CD4-positive, alpha-beta T cell (primary cell): ENCODE data around the gene MLLT3. TPM values are rescaled to one million over a fixed set of nuclear protein-coding genes. Genes with fewer than 3 reads are reported as not detected.

Experiments used
- ATAC-seq: fragments of 200-7000 bp; cut with Tn5 transposase; one replicate; pipeline ENCODE4 v1.10.0; 2022; ENCODE audit warnings: mild to moderate bottlenecking; ENCODE audit not compliant: poor library complexity
- CTCF ChIA-PET: fragments of 350-600 bp; sonication (Branson Sonifier 250); formaldehyde crosslinking; loops from one replicate; lab custom pipeline; 2021; ENCODE audit warnings: antibody characterized with exemption, inconsistent platforms; lab: Charles Lee
- POLR2A ChIA-PET: fragments of 350-600 bp; sonication (Branson Sonifier 250); formaldehyde crosslinking; loops from one replicate; lab custom pipeline; 2021; ENCODE audit warnings: antibody characterized with exemption, inconsistent platforms; lab: Charles Lee
- DNase-seq, 14 experiments: peaks; one replicate each; pipeline ENCODE4 v3.0.0-alpha.2; 2013 to 2020; ENCODE audit warnings: mixed read lengths in 2 of 14
- H3K27ac ChIP-seq, 2 donors: one replicate each; pipeline versions ENCODE4 v1.5.1 to v1.7.0; 2013; ENCODE audit warnings: low read length in 2 of 2, low read depth in 1 of 2, mild to moderate bottlenecking in 1 of 2
- H3K27me3 ChIP-seq, 2 experiments: 1 replicate in 1 of 2; 2 replicates in 1 of 2; pipeline versions ENCODE4 v1.6.1 to v1.7.0; 2013; ENCODE audit warnings: low read length in 2 of 2, control low read depth in 1 of 2, mild to moderate bottlenecking in 1 of 2, moderate library complexity in 1 of 2; ENCODE audit not compliant: insufficient read depth in 2 of 2, control insufficient read depth in 1 of 2
- H3K36me3 ChIP-seq: one replicate; pipeline ENCODE4 v1.6.1; 2013; ENCODE audit warnings: low read length, control low read depth; ENCODE audit not compliant: insufficient read depth
- H3K4me1 ChIP-seq: one replicate; pipeline ENCODE4 v1.6.1; 2013; ENCODE audit warnings: low read length, control low read depth; ENCODE audit not compliant: insufficient read depth
- H3K4me3 ChIP-seq: one replicate; pipeline ENCODE4 v1.5.1; 2013; ENCODE audit warnings: mild to moderate bottlenecking, low read length, moderate library complexity
- H3K9me3 ChIP-seq, 2 experiments: 1 replicate in 1 of 2; 2 replicates in 1 of 2; pipeline versions ENCODE4 v1.6.1 to v1.7.0; 2013; ENCODE audit warnings: low read length in 2 of 2, mild to moderate bottlenecking in 2 of 2, control low read depth in 1 of 2, moderate library complexity in 1 of 2; ENCODE audit not compliant: control insufficient read depth in 1 of 2, insufficient read depth in 1 of 2
- H3K27ac Mint-ChIP-seq: one replicate; pipeline ENCODE4 v1.8.0; 2020; ENCODE audit warnings: mixed read lengths
- H3K27me3 Mint-ChIP-seq: one replicate; pipeline ENCODE4 v1.8.0; 2021; ENCODE audit warnings: mixed read lengths
- H3K36me3 Mint-ChIP-seq: one replicate; pipeline ENCODE4 v1.8.0; 2021; ENCODE audit warnings: low read depth, mixed read lengths
- H3K4me1 Mint-ChIP-seq: one replicate; pipeline ENCODE4 v1.8.0; 2021; ENCODE audit warnings: low read depth, mixed read lengths
- H3K4me3 Mint-ChIP-seq: one replicate; pipeline ENCODE4 v1.8.0; 2020; ENCODE audit warnings: mild to moderate bottlenecking, mixed read lengths
- H3K9me3 Mint-ChIP-seq: one replicate; pipeline ENCODE4 v1.8.0; 2020; ENCODE audit warnings: mixed read lengths
- intact Hi-C, 2 experiments: fragments of 100-400 bp; cut with DNase I in 1 of 2; cut with micrococcal nuclease in 1 of 2; formaldehyde crosslinking; loops; one replicate each; pipeline versions ENCODE4 v1.15.1 to v1.9.0; 2023 to 2025; cut with DNase I, micrococcal nuclease
- total RNA-seq, 174 experiments: library from RNA in 2 of 174; stranded (reverse) in 2 of 174; gene quantifications; one replicate each; pipeline ENCODE4 v1.2.3 and lab custom pipeline; 2021 to 2026
- TF ChIP-seq, protein P1 (sequence below): fragments of 200-600 bp; IDR thresholded peaks from one replicate; pipeline ENCODE4 v1.8.0; 2022; ENCODE audit warnings: antibody characterized with exemption, mild to moderate bottlenecking

Gene MLLT3
- total RNA-seq, 2 experiments from 2014 or later = 59.2 to 60.6 TPM

DNA sequence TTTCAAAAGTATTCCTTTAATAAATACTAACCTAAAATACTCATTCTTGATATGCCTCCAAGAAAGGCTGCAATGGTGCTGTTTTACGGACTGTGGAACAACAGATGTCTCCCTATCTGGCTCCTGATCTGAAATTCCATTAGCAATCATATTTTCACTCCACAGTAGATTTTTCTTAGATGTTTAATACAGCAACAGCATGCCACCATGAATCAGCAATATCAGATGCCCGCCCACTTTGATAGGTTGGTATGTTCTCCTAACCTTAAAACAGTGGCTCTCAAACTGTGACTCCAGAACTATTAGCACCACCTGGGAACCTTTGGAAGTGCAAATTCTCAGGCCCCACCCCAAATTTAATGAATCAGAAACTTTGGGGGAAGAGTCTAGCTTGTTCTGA, 110.2 kb downstream of the MLLT3 start:
- Histone ChIP-seq H3K36me3 (no peaks in the 10 kb centered on the region), H3K9me3 (no peaks in the 10 kb centered on the region), H3K27me3 (no peaks in the 10 kb centered on the region), H3K27ac (no peak overlapping the region), H3K4me1 (peaks cover 34% of the 10 kb centered on the region), H3K4me3 (no peak overlapping the region)
- Mint-ChIP-seq H3K27me3 (no peaks in the 10 kb centered on the region), H3K36me3 (peaks cover 11% of the 10 kb centered on the region), H3K4me1 (peaks cover 75% of the 10 kb centered on the region), H3K4me3 (no peak overlapping the region), H3K9me3 (no peaks in the 10 kb centered on the region), H3K27ac (peak overlapping the region; percentile 61)
- ChIA-PET POLR2A (no interaction called here), CTCF (interaction anchor here (0.7 to 1.4 kb wide), 3 partner anchors 13 to 105 kb away, joined by 3 read pairs; no protein-coding TSS in a partner anchor)
- intact Hi-C loops = no loop called here
- ATAC-seq (no peak), DNase-seq (no peak)
- TF ChIP-seq, protein P1, sequence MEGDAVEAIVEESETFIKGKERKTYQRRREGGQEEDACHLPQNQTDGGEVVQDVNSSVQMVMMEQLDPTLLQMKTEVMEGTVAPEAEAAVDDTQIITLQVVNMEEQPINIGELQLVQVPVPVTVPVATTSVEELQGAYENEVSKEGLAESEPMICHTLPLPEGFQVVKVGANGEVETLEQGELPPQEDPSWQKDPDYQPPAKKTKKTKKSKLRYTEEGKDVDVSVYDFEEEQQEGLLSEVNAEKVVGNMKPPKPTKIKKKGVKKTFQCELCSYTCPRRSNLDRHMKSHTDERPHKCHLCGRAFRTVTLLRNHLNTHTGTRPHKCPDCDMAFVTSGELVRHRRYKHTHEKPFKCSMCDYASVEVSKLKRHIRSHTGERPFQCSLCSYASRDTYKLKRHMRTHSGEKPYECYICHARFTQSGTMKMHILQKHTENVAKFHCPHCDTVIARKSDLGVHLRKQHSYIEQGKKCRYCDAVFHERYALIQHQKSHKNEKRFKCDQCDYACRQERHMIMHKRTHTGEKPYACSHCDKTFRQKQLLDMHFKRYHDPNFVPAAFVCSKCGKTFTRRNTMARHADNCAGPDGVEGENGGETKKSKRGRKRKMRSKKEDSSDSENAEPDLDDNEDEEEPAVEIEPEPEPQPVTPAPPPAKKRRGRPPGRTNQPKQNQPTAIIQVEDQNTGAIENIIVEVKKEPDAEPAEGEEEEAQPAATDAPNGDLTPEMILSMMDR = no peak

DNA sequence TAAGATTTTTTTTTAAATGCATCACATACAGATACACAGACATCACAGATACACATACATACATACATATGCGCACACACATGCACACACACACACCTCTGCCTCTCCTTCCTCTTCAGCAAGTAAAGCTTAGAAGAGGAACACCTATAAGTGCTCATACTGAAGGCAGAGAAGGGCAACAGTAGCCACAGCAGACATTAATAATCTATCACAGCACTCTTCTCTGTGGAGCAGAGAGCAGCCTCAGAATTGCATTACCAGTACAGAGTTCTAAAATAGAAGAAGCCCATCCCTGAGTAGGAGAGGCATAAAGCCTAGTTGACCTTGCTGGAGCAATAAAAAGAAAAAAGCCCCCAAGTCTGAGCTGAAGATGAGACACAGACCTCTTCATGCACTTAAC, 110.6 kb downstream of the MLLT3 start:
- H3K27ac ChIP-seq = no peak overlapping the region
- H3K4me1 ChIP-seq = peaks cover 34% of the 10 kb centered on the region
- ChIA-PET POLR2A (no interaction called here), CTCF (interaction anchor here (0.8 to 1.4 kb wide), 2 partner anchors 13 to 25 kb away, joined by 3 read pairs; no protein-coding TSS in a partner anchor)
- Mint-ChIP-seq H3K4me3 (no peak overlapping the region), H3K27ac (peak overlapping the region; percentile 61), H3K9me3 (no peaks in the 10 kb centered on the region), H3K36me3 (peaks cover 11% of the 10 kb centered on the region), H3K4me1 (peaks cover 80% of the 10 kb centered on the region), H3K27me3 (no peaks in the 10 kb centered on the region)
- TF ChIP-seq, protein P1 = no peak
- H3K4me3 ChIP-seq = no peak overlapping the region
- no peaks in the 10 kb centered on the region for H3K9me3 ChIP-seq
- H3K36me3 ChIP-seq = no peaks in the 10 kb centered on the region
- H3K27me3 ChIP-seq = no peaks in the 10 kb centered on the region
- intact Hi-C loops = no loop called here
- ATAC-seq (no peak), DNase-seq (no peak)

DNA sequence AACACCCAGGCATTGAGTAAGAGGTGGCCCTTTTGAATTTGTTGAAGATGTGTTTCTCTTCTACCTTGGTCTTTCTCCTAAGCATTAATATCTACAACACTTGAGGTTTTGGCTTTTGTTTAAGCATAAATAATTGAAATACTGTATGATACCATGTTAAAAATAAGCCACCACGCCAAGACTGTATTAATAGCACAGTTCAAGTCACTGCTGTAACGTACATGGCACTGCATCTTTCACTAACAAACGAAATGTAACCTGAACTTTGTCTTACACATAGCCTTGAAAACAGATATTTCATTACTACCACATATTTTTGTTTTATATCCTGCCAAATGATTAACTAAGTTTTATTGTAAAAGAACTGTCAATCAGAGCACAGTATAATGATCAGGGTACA, 112.8 kb downstream of the MLLT3 start:
- ATAC-seq = no peak
- intact Hi-C loops = loop anchor here in 1 of 2 experiments (5.0 kb wide), 1 partner anchor 113 kb away; the partner anchor contains the start of gene MLLT3
- ChIA-PET CTCF (no interaction called here), POLR2A (no interaction called here)
- Mint-ChIP-seq H3K36me3 (peaks cover 11% of the 10 kb centered on the region), H3K9me3 (no peaks in the 10 kb centered on the region), H3K4me1 (peaks cover 83% of the 10 kb centered on the region), H3K27me3 (no peaks in the 10 kb centered on the region), H3K27ac (peak overlapping the region; percentile 81), H3K4me3 (no peak overlapping the region)
- Histone ChIP-seq H3K36me3 (no peaks in the 10 kb centered on the region), H3K4me3 (no peak overlapping the region), H3K9me3 (no peaks in the 10 kb centered on the region), H3K27ac (no peak overlapping the region), H3K27me3 (no peaks in the 10 kb centered on the region), H3K4me1 (peaks cover 27% of the 10 kb centered on the region)
- DNase-seq = no peak
- TF ChIP-seq, protein P1 = no peak
